GM19035 (cell line): Measurements from ENCODE around the gene PLCZ1.
"Not testable (repeated sequence)": the region's sequence is repeated elsewhere in the genome, so short reads cannot be mapped to it uniquely, and the experiment has no call there.

ENCODE experiments used
- ATAC-seq: cut with Tn5 transposase; IDR thresholded peaks from one replicate; pipeline ENCODE4 v1.9.1; 2021; ENCODE audit not compliant: unreplicated experiment

PLCZ1 gene

DNA sequence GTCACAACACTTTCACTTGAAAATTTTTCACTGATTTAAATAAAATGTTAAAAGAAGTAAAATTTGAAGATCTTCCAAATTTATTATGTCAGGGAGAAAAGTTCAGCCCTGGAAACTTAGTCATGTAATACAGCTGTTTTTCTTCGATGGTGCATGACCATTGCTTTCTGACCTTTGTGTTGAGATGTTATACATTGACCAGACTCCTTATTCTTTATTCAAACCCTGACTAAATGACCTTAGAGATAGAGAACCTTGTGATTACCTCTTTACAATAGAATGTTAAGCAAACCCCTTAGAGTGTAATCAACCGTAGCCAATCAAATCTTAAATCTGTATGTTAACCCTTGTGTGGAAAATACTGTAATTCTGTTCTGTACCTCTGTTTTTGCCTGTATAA, 34.5 kb downstream of the PLCZ1 start:
- no peak for ATAC-seq

GRCh38 chr12:18700271-18700670, 37.5 kb downstream of the PLCZ1 start:
- ATAC-seq = no peak

DNA sequence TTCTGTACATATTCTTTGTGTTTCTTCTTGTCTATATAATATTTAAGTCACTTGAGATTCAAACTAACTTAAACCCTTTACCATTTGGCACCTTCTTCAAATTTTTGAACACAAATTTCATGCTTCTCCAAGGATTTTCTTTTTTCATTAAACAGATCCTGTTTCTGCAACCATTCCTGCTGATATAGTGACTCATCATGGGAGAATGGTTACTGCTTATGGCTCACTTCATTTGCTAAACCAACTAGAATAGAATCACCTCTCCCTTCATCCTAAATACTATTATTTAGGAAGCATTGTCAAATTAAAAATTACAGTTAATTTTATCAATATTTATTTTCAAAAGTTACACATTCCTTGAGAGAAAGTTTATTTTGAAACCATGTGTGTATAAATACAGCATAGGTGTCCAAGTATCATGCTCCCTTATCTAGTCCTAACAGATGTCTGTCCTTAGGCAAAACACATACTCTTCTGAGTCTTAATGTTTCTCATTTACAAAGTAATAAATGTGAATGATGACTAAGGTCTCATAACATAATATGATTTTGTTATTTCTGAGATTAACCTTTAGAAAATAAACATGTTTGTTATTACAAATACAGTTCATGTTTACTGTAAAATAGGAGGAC, 40.7 kb downstream of the PLCZ1 start:
- ATAC-seq = no peak

GRCh38 chr12:18693986-18694385, 43.8 kb downstream of the PLCZ1 start:
- ATAC-seq = not testable (repeated sequence)

GRCh38 chr12:18690653-18691052, 47.2 kb downstream of the PLCZ1 start:
- ATAC-seq = no peak

DNA sequence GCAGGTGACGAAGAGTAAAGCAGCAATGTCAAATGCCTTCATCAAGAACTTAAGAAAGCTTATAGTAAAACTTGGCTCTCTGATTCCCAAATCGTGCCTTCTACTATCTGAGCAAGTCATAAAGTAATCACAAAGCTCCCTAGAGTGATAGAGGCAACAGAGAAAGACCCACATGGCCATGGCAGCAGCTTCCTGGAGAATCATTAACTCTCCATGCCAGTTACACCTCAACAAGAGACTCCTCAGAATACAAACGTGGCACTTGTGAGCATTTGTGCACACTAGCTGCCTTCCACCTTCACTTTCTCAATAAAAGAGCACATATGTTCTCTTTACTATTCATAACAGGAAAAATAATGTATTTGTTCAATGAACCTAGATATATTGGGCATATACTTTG, 48.0 kb downstream of the PLCZ1 start:
- no peak for ATAC-seq

DNA sequence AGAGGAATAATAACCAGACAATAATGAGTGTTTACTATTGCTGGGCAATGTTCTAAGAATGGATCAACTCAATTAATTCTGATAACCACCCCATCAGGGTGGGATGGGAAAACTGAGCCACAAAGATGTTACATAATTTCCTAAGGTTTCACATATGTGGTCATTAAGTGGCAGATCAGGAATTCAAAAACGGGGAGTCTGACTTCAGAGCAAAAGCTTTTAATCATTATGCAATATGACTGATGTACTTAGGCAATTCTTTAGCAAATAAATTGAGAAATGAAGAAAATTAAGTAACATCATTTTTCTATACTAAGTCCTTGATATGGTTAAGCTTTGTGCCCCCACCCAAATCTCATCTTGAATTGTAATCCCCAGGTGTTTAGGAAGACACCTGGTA, 53.4 kb downstream of the PLCZ1 start:
- ATAC-seq = no peak

- ATAC-seq = no peak
Measured at GRCh38 chr12:18683327-18684013, 54.3 kb downstream of the PLCZ1 start.

DNA sequence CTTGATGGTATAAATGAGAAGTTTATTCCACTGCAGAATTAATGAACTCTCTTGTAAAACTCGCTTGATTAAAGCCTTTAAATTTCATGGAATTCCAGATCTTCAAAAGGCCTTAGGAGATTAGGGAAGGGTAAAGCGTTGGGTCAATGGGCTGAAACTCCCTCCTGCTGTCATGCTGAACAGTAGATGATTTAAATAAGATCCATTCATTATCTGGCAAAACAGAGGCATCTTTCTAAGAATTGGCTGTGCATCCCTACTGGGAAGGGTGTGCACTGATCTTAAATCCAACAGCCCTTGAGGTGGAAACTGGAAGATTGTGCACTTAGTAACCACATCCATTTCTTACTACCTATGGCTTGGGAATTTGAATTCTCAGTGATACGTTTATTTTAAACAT, 56.0 kb downstream of the PLCZ1 start:
- no peak for ATAC-seq

DNA sequence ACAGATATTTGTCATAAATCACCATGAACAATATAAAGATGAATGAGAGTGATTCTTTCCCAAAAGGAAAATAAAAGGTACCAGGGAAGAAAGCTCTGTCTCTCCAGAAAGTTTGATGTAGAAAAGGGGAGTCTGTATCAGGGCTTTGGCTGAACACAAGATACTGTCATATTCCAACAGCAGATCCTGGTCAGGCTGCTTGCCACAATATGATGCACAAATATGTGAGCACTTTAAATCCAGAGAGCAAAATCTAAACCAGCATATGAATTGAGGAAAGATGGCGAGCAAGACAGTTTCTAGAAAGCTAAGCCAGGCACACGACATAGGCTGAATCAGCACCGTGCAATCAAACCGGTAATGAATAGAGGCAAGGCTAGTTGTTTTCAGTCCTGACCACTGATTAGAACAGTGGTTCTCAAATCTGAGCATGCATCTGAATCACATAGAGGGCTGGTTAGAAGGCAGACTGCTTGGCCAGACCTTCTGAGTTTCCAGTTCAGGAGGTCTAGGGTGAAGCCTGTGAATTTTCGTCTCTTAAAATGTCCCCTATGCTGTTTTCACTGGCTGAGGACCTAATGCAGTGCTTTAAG, 60.7 kb downstream of the PLCZ1 start:
- ATAC-seq = no peak

DNA sequence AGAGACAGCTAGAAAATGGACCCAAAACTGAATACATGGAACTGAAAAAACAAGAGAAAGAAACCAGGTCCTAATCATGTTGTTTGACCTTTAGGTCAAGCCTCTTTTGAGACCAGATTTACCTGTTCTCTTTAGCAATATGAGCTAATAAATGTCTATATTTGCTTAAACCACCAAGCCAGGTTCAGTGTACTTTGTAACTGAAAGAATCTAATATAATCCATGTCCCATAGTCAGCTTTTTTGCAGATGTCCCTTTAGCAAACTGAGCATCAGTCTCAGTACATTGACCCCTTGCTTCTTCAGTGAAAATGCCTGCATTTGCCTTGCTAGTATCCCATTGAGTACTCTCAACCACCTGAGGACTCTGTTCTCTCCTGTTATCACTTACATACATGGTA, 61.7 kb downstream of the PLCZ1 start:
- ATAC-seq = no peak

GRCh38 chr12:18658829-18659228, 79.0 kb downstream of the PLCZ1 start:
- no peak for ATAC-seq

GRCh38 chr12:18658179-18658578, 79.6 kb downstream of the PLCZ1 start:
- no peak for ATAC-seq

- ATAC-seq = no peak
Measured at GRCh38 chr12:18655351-18655750, 82.5 kb downstream of the PLCZ1 start.

DNA sequence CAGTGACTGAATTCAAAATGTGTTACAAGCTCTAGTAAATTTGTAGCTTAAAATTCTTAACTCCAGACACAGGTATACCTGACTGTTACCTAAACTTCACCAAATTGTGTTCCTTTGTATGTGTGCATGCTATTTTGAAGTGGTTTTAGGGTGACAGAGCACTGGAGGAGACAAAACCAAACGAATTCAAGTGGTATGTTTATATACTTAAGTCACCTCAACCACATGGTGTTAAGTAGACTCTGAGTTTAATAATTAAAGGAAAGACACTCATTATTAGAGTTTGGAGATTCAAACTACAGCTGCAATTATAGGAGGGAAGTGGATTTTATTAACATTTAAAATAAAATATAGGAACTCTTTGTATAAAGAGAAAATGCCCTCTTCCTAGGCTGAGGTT, 84.3 kb downstream of the PLCZ1 start:
- no peak for ATAC-seq

GRCh38 chr12:18652596-18652995, 85.2 kb downstream of the PLCZ1 start:
- no peak for ATAC-seq

DNA sequence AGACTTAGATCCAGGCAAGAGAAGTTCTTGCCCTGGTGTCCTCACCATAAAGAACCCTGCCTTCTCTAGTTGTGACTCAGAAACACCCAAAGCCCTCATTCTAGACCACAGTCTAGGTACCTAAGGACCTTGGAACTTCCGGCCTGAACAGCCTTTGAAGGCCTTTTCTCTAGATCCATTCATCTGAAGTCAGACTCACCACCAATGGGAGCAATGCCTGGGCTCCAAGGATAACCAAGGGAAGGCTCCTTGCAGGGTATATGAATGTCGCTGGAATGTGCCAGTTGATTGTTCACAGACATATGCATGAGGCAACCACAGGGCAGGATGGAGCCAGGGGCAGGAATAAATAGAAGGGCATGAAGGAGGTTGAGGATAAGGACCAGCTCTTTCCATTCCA, 86.3 kb downstream of the PLCZ1 start:
- no peak for ATAC-seq

DNA sequence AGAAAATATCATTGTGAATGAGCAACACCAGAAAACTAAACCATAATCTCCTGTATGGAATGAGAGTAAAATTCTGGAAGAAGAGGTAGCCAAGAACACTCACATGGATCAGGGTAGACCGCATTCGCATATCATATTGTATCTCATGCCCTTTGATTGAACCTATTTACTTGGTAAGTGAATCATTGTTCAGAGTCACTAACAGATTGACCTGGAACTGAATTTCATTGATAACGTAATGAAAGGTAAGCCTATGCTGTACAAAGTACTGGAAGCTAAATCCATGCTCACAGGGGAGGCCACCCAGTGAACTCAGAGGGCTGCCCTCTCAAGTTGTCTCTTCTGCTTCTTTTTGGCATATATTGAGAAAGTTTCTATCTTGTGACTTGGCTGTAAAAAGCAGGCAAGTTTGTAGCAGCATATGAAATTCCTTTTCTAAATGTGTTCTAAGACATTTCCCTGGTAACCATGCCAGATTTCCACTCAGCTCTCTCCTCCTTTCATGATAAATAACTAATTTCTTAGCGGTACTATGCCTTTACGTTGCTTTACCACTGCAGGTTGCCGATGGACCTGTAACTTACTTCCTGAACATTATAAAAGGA, 91.4 kb downstream of the PLCZ1 start:
- no peak for ATAC-seq

DNA sequence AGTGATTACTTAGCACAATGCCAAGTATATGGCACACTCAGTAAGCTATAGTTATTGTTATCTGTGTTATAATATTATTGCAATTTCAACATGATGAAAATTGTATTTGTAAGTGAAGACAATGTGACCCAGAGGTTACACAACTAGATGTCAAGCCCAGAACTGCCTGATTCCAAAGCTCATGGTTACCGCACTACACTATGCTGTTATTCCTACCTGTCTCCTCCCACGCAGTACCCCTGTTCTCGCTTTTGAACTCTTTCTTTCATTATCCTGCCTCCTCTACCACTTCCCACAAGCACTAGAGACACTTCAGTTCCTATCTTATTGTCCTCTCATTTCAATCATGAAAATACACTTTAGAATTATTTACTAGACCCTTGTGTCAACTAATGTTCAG, 93.2 kb downstream of the PLCZ1 start:
- no peak for ATAC-seq

GRCh38 chr12:18643681-18644080, 94.1 kb downstream of the PLCZ1 start:
- ATAC-seq = no peak

GRCh38 chr12:18640321-18640955, 97.4 kb downstream of the PLCZ1 start:
- ATAC-seq = no peak

DNA sequence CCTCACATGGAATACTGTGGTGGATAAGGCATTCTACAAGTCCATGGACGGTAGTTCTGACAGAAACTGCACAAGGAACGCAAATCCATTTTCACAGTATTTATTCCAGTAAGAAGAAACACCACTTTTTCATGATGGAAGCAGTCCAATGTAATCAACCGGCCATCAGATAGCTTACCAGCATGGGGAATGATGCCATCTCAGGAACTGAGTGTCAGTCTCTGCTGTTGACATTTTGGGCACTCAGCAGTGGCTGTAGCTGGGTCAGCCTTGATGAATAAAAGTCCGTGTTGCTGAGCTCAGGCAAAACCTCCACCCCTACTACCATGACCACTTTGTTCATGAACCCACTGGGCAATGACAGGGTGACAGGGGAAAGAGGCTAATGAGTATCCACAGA, 103.4 kb downstream of the PLCZ1 start:
- ATAC-seq = no peak
